GM12892 (cell line): ENCODE data around the gene LRP2.
"Not testable (repeated sequence)": the region's sequence is repeated elsewhere in the genome, so short reads cannot be mapped to it uniquely, and the experiment has no call there.

Experiments
- DNase-seq: peaks from one replicate; pipeline ENCODE4 v3.0.0; 2011; ENCODE audit not compliant: insufficient read length
- FAIRE-seq: peaks from 2 replicates; lab custom pipeline; 2011; peaks lifted over from hg19 to GRCh38; lab: Jason Lieb, UNC
- POLR2A ChIP-seq: IDR thresholded peaks from 2 replicates; pipeline ENCODE4 v1.6.1; 2011; ENCODE audit warnings: low read depth, low read length, control low read depth
- POLR2AphosphoS5 ChIP-seq: IDR thresholded peaks from 2 replicates; pipeline ENCODE4 v1.6.1; 2011; ENCODE audit warnings: low read depth, low read length, control low read depth
- TAF1 ChIP-seq: IDR thresholded peaks from 2 replicates; pipeline ENCODE4 v1.6.1; 2011; ENCODE audit warnings: low read depth, mild to moderate bottlenecking, control low read depth, low read length, borderline replicate concordance

Gene LRP2

DNA sequence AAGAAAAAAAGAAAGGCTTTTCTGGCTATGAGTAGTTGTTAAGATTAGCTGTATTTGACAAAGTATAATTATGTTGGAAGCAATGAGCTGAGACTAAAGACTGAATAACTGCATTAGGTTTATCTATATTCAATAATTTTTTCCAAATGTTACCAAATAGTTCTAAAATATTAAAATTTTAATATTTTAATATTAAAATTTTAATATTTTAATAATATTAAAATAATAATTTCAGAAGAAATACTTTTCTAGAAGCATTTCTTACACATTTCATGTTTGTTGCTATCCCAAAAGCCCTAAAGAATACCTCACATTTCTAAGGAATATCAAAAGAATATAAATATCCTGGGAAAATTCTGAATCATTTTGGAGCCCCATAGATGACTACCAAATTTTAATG is 74.7 kb downstream of the LRP2 start:
- DNase-seq = no peak

DNA sequence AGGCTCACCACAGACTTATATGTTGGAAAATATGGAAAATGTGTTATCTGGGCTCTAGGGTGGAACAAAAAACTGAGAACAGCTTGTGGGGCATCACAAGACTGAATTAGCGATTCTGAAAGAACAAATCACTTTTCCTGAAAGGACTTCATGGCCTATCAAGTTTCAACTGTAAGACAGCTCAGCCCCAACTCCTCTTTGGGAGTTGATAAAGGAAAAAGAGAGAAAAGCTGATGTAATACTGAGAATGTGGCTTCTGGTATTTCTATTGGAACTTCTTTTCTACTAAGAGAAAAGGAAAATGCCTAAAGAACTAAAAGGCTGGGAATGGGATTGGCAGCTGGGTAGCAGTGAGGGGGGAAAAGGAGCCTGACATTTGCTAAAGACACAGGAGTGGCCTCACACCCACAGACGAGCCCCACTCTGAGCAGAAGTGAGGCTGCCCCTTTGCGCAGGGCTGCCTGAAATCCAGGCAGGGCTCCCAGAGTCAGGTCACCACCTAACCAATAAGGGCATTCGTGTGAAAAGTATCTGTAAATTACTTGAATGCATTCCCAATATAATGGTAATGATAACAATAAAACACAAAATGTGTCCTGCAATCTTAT is 75.6 kb downstream of the LRP2 start:
- FAIRE-seq (no peak), DNase-seq (no peak)
- TF ChIP-seq POLR2A (no peak), TAF1 (no peak), POLR2AphosphoS5 (no peak)

More for the DNA sequence above, 74.7 kb downstream of the LRP2 start:
- TF ChIP-seq POLR2A (no peak), POLR2AphosphoS5 (no peak), TAF1 (no peak)
- no peak for FAIRE-seq

DNA sequence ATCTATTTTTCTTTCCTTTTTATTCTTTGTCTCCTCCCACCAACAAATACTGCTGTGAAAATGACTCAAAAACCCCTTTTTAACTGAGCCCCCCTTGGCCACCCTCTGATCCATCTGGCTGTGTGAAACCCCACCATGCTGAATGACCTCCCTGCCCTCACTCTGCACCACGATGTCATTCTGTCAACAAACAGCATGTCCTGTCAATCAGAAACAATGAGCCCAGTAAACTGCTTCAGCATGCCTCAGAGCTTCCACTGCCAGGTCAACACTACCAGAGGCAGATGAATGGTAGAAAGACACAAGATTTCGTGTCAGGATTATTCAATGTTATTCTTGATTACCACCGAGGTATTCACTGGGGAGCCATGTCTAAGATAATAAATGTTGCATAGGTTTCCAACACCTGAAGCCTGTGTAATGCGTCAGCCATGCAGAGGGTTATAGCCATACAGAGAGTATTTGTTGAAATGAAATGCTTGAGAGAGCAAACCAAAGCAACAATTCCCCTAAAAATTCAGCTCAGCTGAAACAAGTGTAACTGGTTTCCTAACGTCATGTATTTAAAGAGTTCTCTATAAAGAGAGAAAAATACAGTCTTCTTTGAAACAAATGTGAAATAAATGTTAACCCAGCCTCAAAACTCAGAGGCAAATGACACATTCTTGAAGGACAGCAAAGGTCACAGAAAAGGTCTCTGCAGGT is 76.7 kb downstream of the LRP2 start:
- no peak for FAIRE-seq
- TF ChIP-seq POLR2A (no peak), TAF1 (no peak), POLR2AphosphoS5 (no peak)
- no peak for DNase-seq

DNA sequence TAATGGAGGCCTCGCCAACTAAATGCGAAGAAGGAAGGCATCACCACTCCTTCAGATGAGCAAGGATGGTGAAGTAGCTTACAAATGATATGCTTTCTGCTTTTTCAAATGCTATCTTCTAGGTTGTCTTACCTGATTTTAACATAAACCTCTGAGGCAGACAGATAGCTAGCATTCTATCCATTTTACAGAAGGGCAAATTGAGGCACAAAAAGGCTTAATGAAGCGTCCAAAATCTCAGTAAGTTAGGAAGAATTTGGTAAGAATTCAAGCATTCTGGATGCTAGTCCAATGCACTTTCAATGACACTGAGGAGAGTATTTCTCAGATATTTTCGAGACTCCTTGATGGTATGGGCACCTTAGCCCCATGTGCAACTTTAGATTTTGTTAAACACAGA is 81.8 kb downstream of the LRP2 start:
- TF ChIP-seq TAF1 (no peak), POLR2AphosphoS5 (no peak), POLR2A (no peak)
- FAIRE-seq (no peak), DNase-seq (no peak)

DNA sequence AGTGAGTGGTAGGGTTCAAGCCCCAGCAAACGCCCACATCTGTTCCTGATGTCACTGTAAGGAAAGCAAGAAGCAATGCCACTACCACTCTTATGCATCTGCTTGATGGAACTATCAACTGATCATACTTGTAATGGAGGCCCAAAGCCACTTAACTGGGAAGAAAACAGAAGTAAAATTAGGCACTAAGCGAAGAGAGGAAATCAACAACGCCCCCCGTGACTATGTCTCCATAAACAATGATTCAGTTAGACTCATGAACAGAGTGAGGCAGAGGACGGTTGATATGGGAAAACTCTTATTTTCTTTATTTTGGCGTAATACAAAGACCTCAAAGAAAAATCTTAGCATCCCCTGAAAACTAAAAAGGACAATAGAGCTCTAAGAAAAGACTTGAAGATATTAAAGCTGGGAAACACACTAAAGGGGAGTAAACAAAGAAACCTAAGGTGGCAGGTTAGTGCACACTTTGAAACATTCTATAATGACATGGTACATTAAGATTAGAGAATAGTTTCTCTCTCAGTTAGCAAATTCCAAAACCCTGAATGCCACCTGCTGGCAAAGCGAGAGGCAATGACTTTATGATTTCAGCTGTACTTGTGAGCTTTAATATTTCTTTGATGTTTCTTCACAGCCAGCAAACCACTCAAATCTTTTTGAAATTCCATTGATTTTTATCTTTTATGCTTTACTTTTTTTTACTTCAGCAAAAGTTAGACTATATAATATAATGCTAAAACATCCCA is 86.5 kb downstream of the LRP2 start:
- FAIRE-seq = no peak
- TF ChIP-seq POLR2AphosphoS5 (no peak), TAF1 (no peak), POLR2A (no peak)

DNA sequence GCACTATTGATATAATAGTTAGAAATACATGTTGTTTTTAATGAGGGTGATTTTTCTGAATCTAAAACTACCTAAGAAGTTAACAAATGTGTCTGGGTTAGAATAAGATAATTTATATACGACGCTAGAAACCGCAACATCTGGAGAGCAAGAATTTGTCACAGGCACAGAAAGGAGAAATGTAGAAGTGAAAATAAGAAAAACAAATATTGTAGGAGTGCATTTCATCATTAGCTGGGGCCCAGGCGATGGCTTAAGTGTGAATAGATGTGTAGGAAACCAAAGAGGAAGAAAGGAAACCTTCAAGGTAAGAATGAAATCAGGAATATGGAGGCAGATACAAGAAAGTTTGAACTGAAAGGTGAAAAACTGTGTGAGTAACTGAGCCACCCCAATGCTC is 90.3 kb downstream of the LRP2 start:
- TF ChIP-seq TAF1 (no peak), POLR2AphosphoS5 (no peak), POLR2A (no peak)
- FAIRE-seq = no peak
- no peak for DNase-seq

More for the DNA sequence above, 86.5 kb downstream of the LRP2 start:
- no peak for DNase-seq

DNA sequence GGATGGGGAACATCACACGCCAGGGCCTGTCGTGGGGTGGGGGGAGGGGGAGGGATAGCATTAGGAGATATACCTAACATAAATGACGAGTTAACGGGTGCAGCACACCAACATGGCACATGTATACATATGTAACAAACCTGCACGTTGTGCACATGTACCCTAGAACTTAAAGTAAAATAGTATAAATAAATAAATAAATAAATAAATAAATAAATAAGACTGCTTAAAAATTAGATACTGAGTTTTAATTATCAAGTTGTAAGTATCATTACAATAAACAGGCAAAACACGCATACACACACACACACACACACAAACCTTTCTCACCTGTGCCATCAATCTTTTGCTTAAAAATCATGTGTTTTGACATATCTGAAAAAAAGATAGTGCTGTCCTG is 91.8 kb downstream of the LRP2 start:
- not testable (repeated sequence) for FAIRE-seq, DNase-seq

DNA sequence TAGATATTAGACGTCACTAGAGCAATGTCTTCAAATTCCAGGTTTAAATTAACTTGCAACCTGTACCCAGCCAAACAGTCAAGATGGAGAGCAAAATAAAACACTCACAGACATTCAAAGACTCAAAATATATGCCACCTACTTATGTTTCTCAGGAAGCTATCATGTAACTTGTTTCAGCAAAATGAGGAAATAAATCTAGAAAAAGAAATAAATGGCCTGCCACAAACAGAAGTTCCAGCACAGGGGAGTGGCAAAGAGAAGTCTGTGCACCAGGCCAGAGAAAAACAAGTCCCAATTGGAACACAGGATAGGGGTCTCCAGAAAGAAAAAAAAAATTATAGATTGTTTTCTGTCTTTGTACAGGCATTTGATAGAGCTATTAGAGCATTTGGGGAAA is 96.7 kb downstream of the LRP2 start:
- no peak for TF ChIP-seq POLR2A
- no peak for TF ChIP-seq POLR2AphosphoS5
- no peak for TF ChIP-seq TAF1
- DNase-seq (no peak), FAIRE-seq (no peak)

DNA sequence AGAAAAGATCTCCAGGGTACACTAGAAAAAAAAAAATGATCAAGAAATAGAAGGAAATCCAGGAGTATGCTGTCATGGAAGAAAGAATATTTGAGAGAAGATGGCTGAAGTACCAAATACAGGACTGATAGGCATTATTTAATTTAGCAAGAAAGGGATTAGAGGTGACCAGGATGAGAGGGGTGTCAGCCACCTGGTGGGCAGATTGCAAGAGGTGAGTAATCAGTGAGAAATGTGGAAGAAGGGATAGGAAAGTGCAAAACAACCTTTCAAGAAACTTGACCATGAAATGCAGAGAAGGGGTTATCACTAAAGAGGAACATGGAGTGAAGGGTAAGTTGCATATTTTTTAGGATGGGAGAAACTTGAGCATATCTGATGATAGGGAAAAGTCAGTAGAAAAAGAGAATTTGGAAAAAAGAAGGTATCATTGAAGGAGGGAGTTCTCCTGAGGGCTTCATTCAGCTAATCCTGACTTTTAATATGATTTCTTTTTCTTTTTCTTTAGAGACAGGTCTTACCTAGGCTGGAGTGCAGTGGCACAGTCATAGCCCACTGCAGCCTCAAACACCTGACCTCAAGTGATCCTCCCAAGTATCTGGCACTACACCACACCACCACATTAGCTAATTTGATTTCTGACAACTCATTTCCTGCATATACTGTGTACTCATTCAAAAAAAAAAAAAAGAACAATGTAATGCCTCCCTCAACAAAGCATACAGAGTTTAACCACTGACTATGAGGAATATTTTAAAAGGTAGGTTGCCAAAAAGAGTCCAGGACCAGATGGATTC is 101.3 kb downstream of the LRP2 start:
- DNase-seq (no peak), FAIRE-seq (no peak)
- TF ChIP-seq POLR2A (no peak), POLR2AphosphoS5 (no peak), TAF1 (no peak)

DNA sequence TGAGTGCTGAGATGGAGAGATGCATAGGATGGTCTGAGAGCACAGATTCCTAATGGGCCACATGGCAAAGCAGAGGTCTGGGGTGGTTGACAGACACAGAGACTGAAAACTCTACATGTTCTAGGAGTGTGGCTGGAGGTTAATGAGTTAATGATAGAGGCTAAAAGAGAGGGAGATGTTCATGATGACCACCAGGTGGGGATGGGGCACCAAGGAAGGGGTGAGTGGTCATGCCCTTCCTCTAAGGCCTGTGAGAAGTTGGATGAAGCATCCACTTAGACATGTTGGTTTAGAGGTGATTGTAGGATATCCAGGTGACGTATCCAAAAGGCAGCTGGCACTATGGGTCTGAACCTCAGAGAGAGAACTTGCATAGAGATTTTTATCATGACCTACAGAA is 102.1 kb downstream of the LRP2 start:
- FAIRE-seq (no peak), DNase-seq (no peak)
- no peak for TF ChIP-seq TAF1
- TF ChIP-seq POLR2A = no peak
- no peak for TF ChIP-seq POLR2AphosphoS5

DNA sequence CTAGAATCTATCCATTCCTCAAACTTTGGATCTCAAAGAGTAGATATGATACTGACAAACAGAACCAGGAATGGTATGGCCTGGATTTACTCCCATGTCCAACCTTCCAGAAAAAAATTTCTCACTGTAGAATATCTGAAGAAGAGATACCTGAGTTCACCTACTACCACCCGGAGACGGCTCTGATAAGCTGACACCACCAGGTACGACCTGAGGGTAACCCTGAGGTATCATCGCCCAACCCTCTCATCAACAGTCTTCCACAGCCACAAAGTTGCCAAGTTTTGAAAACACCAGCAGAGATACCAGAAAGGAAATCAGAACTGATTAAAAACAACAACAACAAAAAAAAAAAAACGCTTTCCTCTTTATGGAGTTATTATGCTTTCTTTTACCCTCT is 102.9 kb downstream of the LRP2 start:
- FAIRE-seq (no peak), DNase-seq (no peak)
- TF ChIP-seq POLR2AphosphoS5 (no peak), TAF1 (no peak), POLR2A (no peak)

DNA sequence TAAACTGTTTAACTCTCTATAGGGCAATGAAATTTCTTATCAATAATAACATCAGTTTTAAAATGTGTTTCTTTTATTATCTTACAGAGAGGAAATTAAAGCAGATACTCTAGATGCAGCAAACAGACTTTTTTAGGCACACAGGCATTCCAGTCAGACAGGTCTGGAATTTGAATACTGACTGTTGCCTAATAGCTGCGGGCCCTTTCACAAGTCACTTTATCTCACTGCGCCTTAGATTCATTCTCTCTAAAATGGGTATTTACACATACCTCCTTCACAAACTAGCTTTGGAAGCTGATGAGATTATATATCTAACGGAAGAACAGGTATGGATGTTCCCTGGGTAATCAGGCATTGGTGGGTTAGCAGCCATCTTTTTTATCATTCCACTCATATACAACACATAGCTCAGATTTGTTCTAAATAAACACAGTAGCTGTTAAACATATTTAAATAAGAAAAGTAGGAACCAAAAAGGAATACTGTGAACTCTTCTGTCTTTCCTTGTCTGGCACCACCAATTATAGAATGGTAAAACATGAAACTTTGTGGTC is 104.2 kb downstream of the LRP2 start:
- no peak for FAIRE-seq
- DNase-seq = no peak
- TF ChIP-seq TAF1 (no peak), POLR2AphosphoS5 (no peak), POLR2A (no peak)
